PC-3 (cell line): ENCODE measurements around the gene TACC2. TPM values are rescaled to one million over a fixed set of nuclear protein-coding genes. Genes with fewer than 3 reads are reported as not detected.

Experiments
- ATAC-seq: fragments of 200-7000 bp; cut with Tn5 transposase; 2 replicates; pipeline ENCODE4 v1.9.1; 2020; ENCODE audit warnings: mild to moderate bottlenecking, moderate library complexity
- BruUV-seq: library from RNA; stranded (reverse); fragments of 400-500 nt; replicated peaks from 2 replicates; lab custom pipeline; 2021; lab: Mats Ljungman, UMichigan
- CTCF ChIA-PET: fragments of 300-600 bp; sonication (Branson Sonifier 250); formaldehyde crosslinking; loops from one replicate; lab custom pipeline; 2022; ENCODE audit warnings: antibody characterized with exemption; lab: Charles Lee
- POLR2A ChIA-PET: fragments of 300-600 bp; sonication (Branson Sonifier 250); formaldehyde crosslinking; loops from one replicate; lab custom pipeline; 2022; ENCODE audit warnings: antibody characterized with exemption; ENCODE audit not compliant: unreplicated experiment; lab: Charles Lee
- DNase-seq: peaks from one replicate; pipeline ENCODE4 v3.0.0-alpha.2; 2015
- H2AFZ ChIP-seq: fragments of 300-600 bp; sonication (generic); 2 replicates; pipeline ENCODE4 v1.6.0; 2016; ENCODE audit warnings: antibody characterized with exemption, low read length
- H3F3A ChIP-seq: fragments of 300-600 bp; sonication (generic); one replicate; pipeline ENCODE4 v1.6.0; 2017; ENCODE audit warnings: antibody characterized with exemption, low read length, control low read depth, mild to moderate bottlenecking; ENCODE audit not compliant: unreplicated experiment
- H3K27ac ChIP-seq: fragments of 300-600 bp; sonication (generic); 2 replicates; pipeline ENCODE4 v1.5.1; 2016; ENCODE audit warnings: mild to moderate bottlenecking, low read length
- H3K27me3 ChIP-seq: fragments of 300-600 bp; sonication (generic); 2 replicates; pipeline ENCODE4 v1.6.1; 2016; ENCODE audit warnings: low read length, mixed read lengths
- H3K36me3 ChIP-seq: fragments of 300-600 bp; sonication (generic); 2 replicates; pipeline ENCODE4 v1.6.1; 2016; ENCODE audit warnings: low read depth, mixed run types, low read length, mixed read lengths
- H3K4me1 ChIP-seq: fragments of 300-600 bp; sonication (generic); 2 replicates; pipeline ENCODE4 v1.5.1; 2016; ENCODE audit warnings: low read length; ENCODE audit not compliant: insufficient read depth
- H3K4me2 ChIP-seq: fragments of 300-600 bp; sonication (generic); 2 replicates; pipeline ENCODE4 v1.6.0; 2016; ENCODE audit warnings: low read length
- H3K4me3 ChIP-seq: fragments of 300-600 bp; sonication (generic); 2 replicates; pipeline ENCODE4 v1.5.1; 2016; ENCODE audit warnings: mild to moderate bottlenecking, low read length, mixed read lengths
- H3K79me2 ChIP-seq: fragments of 300-600 bp; sonication (generic); 2 replicates; pipeline ENCODE4 v1.6.1; 2017; ENCODE audit warnings: low read length, mixed read lengths
- H3K9ac ChIP-seq: fragments of 300-600 bp; sonication (generic); 2 replicates; pipeline ENCODE4 v1.6.0; 2016; ENCODE audit warnings: mild to moderate bottlenecking, low read length
- H3K9me2 ChIP-seq: fragments of 300-600 bp; sonication (generic); replicated peaks from 2 replicates; pipeline ENCODE4 v1.6.1; 2016; ENCODE audit warnings: mixed run types, low read length, mixed read lengths
- H3K9me3 ChIP-seq: fragments of 300-600 bp; sonication (generic); 2 replicates; pipeline ENCODE4 v1.6.1; 2016; ENCODE audit warnings: low read length, mixed read lengths
- H4K20me1 ChIP-seq: fragments of 300-600 bp; sonication (generic); 2 replicates; pipeline ENCODE4 v1.6.1; 2016; ENCODE audit warnings: low read length, mixed read lengths
- EZH2 ChIP-seq: fragments of 300-600 bp; sonication (generic); IDR thresholded peaks from one replicate; pipeline ENCODE4 v1.6.1; 2017; ENCODE audit warnings: antibody characterized with exemption, mild to moderate bottlenecking, low read length; ENCODE audit not compliant: unreplicated experiment
- EZH2phosphoT487 ChIP-seq: fragments of 300-600 bp; sonication (generic); IDR thresholded peaks from 2 replicates; pipeline ENCODE4 v1.6.1; 2018; ENCODE audit warnings: mild to moderate bottlenecking, antibody characterized with exemption, low read length, borderline replicate concordance
- intact Hi-C: fragments of 100-400 bp; cut with micrococcal nuclease; formaldehyde crosslinking; loops from 2 replicates; pipeline ENCODE4 v1.9.0; 2023
- total RNA-seq: library from RNA; depleted of rRNA; stranded (reverse); fragments of >200 nt; gene quantifications from 2 replicates; pipeline ENCODE4 v1.2.3, GENCODE V29; 2014
- TF ChIP-seq, protein P1 (sequence below): fragments of 300-600 bp; sonication (generic); conservative IDR thresholded peaks from 2 replicates; pipeline ENCODE4 v1.5.1; 2017; ENCODE audit warnings: antibody characterized with exemption, low read depth, mild to moderate bottlenecking, low read length

The TACC2 gene
- total RNA-seq, 1 experiment from 2014 or later = 31.7 TPM

DNA sequence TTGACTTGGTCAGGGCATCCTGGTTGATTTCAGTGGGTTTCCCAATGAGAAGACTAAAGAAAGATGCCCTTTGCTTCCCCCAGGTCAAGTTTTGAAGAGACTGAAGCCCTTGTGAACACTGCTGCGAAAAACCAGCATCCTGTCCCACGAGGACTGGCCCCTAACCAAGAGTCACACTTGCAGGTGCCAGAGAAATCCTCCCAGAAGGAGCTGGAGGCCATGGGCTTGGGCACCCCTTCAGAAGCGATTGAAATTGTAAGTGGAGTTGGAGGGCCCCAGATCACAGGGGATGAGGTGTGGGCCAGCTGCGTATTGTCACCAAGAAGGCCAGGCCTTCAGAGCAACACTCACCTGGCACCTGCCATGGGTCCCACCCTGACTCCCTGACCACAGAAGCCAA is 238.8 kb downstream of the TACC2 start:
- Histone ChIP-seq H3K9ac (no peak overlapping the region), H2AFZ (no peak overlapping the region), H3K27me3 (no peaks in the 10 kb centered on the region), H3K79me2 (no peaks in the 10 kb centered on the region), H3K4me3 (no peak overlapping the region), H3K9me2 (no peaks in the 10 kb centered on the region), H4K20me1 (no peaks in the 10 kb centered on the region), H3K4me1 (peaks cover 8% of the 10 kb centered on the region), H3F3A (no peaks in the 10 kb centered on the region), H3K9me3 (no peaks in the 10 kb centered on the region), H3K27ac (no peak overlapping the region), H3K4me2 (no peak overlapping the region), H3K36me3 (peaks cover 7% of the 10 kb centered on the region; the same call in 1 of the 2 replicates)
- no peak for ATAC-seq
- intact Hi-C loops = no loop called here
- no peak for TF ChIP-seq EZH2phosphoT487
- TF ChIP-seq, protein P1, sequence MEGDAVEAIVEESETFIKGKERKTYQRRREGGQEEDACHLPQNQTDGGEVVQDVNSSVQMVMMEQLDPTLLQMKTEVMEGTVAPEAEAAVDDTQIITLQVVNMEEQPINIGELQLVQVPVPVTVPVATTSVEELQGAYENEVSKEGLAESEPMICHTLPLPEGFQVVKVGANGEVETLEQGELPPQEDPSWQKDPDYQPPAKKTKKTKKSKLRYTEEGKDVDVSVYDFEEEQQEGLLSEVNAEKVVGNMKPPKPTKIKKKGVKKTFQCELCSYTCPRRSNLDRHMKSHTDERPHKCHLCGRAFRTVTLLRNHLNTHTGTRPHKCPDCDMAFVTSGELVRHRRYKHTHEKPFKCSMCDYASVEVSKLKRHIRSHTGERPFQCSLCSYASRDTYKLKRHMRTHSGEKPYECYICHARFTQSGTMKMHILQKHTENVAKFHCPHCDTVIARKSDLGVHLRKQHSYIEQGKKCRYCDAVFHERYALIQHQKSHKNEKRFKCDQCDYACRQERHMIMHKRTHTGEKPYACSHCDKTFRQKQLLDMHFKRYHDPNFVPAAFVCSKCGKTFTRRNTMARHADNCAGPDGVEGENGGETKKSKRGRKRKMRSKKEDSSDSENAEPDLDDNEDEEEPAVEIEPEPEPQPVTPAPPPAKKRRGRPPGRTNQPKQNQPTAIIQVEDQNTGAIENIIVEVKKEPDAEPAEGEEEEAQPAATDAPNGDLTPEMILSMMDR = no peak
- no peak for TF ChIP-seq EZH2
- BruUV-seq = no TSS peak
- DNase-seq = no peak
- ChIA-PET POLR2A (no interaction called here), CTCF (no interaction called here)

DNA sequence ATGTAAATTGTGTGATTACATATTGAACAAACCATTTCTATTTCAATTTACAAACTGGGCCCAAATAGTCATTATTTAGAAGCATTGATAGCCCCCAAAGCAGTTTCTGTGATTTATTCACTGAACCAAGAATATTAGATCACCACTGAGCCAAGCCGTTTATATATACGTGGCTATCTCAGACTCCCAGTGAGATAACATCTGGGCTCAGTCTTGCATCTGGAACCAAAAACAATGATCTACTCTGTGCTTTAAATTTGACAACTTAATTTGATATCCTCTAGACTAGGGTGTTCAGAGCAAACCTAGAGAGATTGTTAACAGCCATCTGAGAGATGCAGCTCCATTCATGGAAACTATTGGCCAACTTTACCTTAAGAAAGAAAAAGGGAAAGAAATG is 240.7 kb downstream of the TACC2 start:
- ChIA-PET CTCF (no interaction called here), POLR2A (no interaction called here)
- ATAC-seq = no peak
- no peaks in the 10 kb centered on the region for H3K9me2 ChIP-seq
- no peak overlapping the region for H2AFZ ChIP-seq
- no TSS peak for BruUV-seq
- no peaks in the 10 kb centered on the region for H3K79me2 ChIP-seq
- intact Hi-C loops = no loop called here
- H3K9ac ChIP-seq = no peak overlapping the region
- no peak overlapping the region for H3K4me3 ChIP-seq
- peaks cover 20% of the 10 kb centered on the region for H3K4me1 ChIP-seq
- H3K4me2 ChIP-seq = no peak overlapping the region
- DNase-seq = no peak
- H3K27ac ChIP-seq = no peak overlapping the region
- no peaks in the 10 kb centered on the region for H3K27me3 ChIP-seq
- H4K20me1 ChIP-seq = no peaks in the 10 kb centered on the region
- H3K36me3 ChIP-seq = peaks cover 7% of the 10 kb centered on the region; the same call in 1 of the 2 replicates
- H3F3A ChIP-seq = no peaks in the 10 kb centered on the region
- H3K9me3 ChIP-seq = no peaks in the 10 kb centered on the region
- TF ChIP-seq, protein P1 = no peak
- TF ChIP-seq EZH2 = no peak
- TF ChIP-seq EZH2phosphoT487 = no peak

DNA sequence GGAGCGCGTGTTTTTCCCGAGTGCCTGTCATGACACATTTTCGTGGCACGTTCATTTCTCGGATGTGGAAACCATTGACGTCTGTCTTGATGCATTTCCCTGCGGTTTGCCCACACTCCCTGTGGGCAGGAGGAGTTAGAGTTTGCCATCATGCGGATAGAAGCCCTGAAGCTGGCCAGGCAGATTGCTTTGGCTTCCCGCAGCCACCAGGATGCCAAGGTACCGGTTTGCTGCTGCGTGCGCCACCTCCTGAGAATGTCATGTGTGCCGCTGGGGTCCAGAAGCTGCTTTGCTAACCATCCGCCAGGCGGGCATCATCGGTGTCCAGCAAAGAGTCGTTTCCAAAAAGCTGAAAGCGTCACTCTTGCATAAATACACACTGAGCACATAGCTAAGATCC is 241.3 kb downstream of the TACC2 start:
- POLR2A ChIA-PET = no interaction called here

More for the DNA sequence above, 241.3 kb downstream of the TACC2 start:
- Histone ChIP-seq H3K27me3 (no peaks in the 10 kb centered on the region), H3K36me3 (peaks cover 7% of the 10 kb centered on the region; the same call in 1 of the 2 replicates), H3K9ac (no peak overlapping the region), H4K20me1 (no peaks in the 10 kb centered on the region), H3K9me3 (no peaks in the 10 kb centered on the region), H3K27ac (no peak overlapping the region), H3K4me2 (no peak overlapping the region), H3K4me1 (peaks cover 20% of the 10 kb centered on the region), H3K4me3 (no peak overlapping the region), H3F3A (no peaks in the 10 kb centered on the region), H3K9me2 (no peaks in the 10 kb centered on the region), H2AFZ (no peak overlapping the region), H3K79me2 (no peaks in the 10 kb centered on the region)
- intact Hi-C loops = no loop called here
- no peak for ATAC-seq
- CTCF ChIA-PET = no interaction called here
- DNase-seq = no peak
- TF ChIP-seq EZH2phosphoT487 (no peak), EZH2 (no peak)
- TF ChIP-seq, protein P1 = no peak
- BruUV-seq = no TSS peak
